Temporal lobe (tissue), 2 donors: ENCODE data around the gene ABTB2. TPM values are rescaled to one million over a fixed set of nuclear protein-coding genes. Genes with fewer than 3 reads are reported as not detected.

Experiments
- small RNA-seq: library from RNA; depleted of rRNA; stranded (forward); fragments of <200 nt; gene quantifications from one replicate; pipeline ENCODE3, GENCODE V24; 2014; ENCODE audit warnings: low replicate concordance
- total RNA-seq: library from RNA; depleted of rRNA; stranded (reverse); fragments of >200 nt; gene quantifications from one replicate; pipeline ENCODE4 v1.2.3, GENCODE V29; 2014

Gene ABTB2
- total RNA-seq, 1 donor from 2014 or later: 4.2 TPM

Small RNA genes within 50 kb of the gene (small RNA-seq; reads per million reads assigned to genes)
- gene AL035079.1 (not detected), gene RF00019 (not detected)

Other genes starting within 250 kb of the ABTB2 start
- 40.8 TPM for gene CAT, start 80.9 kb upstream of the ABTB2 start, total RNA-seq
- 0.25 TPM for gene ELF5, start 155.8 kb upstream of the ABTB2 start, total RNA-seq